Stimulated activated CD4-positive, alpha-beta T cell treated with anti-CD3 and anti-CD28 coated beads, Interleukin-1b, Interleukin-23, amount 100 ng/mL, for 24 hours (primary cell): ENCODE measurements around the gene PPP2R5A.
"Not testable (repeated sequence)": the region's sequence is repeated elsewhere in the genome, so short reads cannot be mapped to it uniquely, and the experiment has no call there.

Source experiments
- DNase-seq, 4 experiments: peaks; one replicate each; pipeline ENCODE4 v3.0.0-alpha.2; 2020; ENCODE audit warnings: low read depth in 4 of 4, low spot score in 1 of 4

The PPP2R5A gene

GRCh38 chr1:212294983-212295382, 9.8 kb downstream of the PPP2R5A start:
- no peak for DNase-seq

GRCh38 chr1:212295579-212295978, 10.4 kb downstream of the PPP2R5A start:
- DNase-seq, result no peak

- no peak for DNase-seq
Measured at GRCh38 chr1:212297338-212297737, 12.1 kb downstream of the PPP2R5A start.

GRCh38 chr1:212301580-212301979, 16.4 kb downstream of the PPP2R5A start:
- no peak for DNase-seq

- no peak for DNase-seq
Measured at GRCh38 chr1:212302745-212303383, 17.7 kb downstream of the PPP2R5A start.

- DNase-seq, result no peak
Measured at GRCh38 chr1:212305342-212305741, 20.1 kb downstream of the PPP2R5A start.

GRCh38 chr1:212305984-212306452, 20.8 kb downstream of the PPP2R5A start:
- DNase-seq, result not testable (repeated sequence)

GRCh38 chr1:212309967-212310366, 24.8 kb downstream of the PPP2R5A start:
- DNase-seq, result no peak

GRCh38 chr1:212310383-212310782, 25.2 kb downstream of the PPP2R5A start:
- DNase-seq, result no peak

- no peak for DNase-seq
Measured at GRCh38 chr1:212311836-212312497, 26.8 kb downstream of the PPP2R5A start.

- no peak for DNase-seq
Measured at GRCh38 chr1:212313616-212314015, 28.4 kb downstream of the PPP2R5A start.

GRCh38 chr1:212315184-212315583, 30.0 kb downstream of the PPP2R5A start:
- DNase-seq, result no peak

GRCh38 chr1:212315907-212316306, 30.7 kb downstream of the PPP2R5A start:
- no peak for DNase-seq

GRCh38 chr1:212317916-212318315, 32.7 kb downstream of the PPP2R5A start:
- no peak for DNase-seq

GRCh38 chr1:212321031-212321430, 35.8 kb downstream of the PPP2R5A start:
- DNase-seq, result not testable (repeated sequence)

GRCh38 chr1:212323066-212323465, 37.9 kb downstream of the PPP2R5A start:
- DNase-seq, result no peak

GRCh38 chr1:212326541-212326940, 41.3 kb downstream of the PPP2R5A start:
- DNase-seq, result no peak

- DNase-seq, result no peak
Measured at GRCh38 chr1:212328248-212328647, 43.0 kb downstream of the PPP2R5A start.

- no peak for DNase-seq
Measured at GRCh38 chr1:212329105-212329504, 43.9 kb downstream of the PPP2R5A start.

- DNase-seq, result no peak
Measured at GRCh38 chr1:212341090-212341489, 55.9 kb downstream of the PPP2R5A start.

- no peak for DNase-seq
Measured at GRCh38 chr1:212344905-212345304, 59.7 kb downstream of the PPP2R5A start.

GRCh38 chr1:212346601-212347000, 61.4 kb downstream of the PPP2R5A start:
- DNase-seq, result no peak
